Middle frontal gyrus (tissue), 1 donor: ENCODE data around the gene RSPO3.
"Not testable (repeated sequence)": the region's sequence is repeated elsewhere in the genome, so short reads cannot be mapped to it uniquely, and the experiment has no call there.

ENCODE experiments used
- DNase-seq: peaks from one replicate; pipeline ENCODE4 v3.0.0-alpha.2; 2015; ENCODE audit warnings: low spot score; ENCODE audit errors: extremely low spot score

RSPO3 gene

GRCh38 chr6:127118298-127119101, at the start of gene RSPO3:
Gene RSPO3, plus strand, starts transcription at chr6:127118671. Its CDS starts 522 bp downstream, at chr6:127119193.
- DNase-seq = no peak

GRCh38 chr6:127069659-127070279, 48.7 kb upstream of the RSPO3 start:
- DNase-seq = no peak

- DNase-seq = no peak
These were observed 45.2 kb upstream of the RSPO3 start for GRCh38 chr6:127073222-127073621.

GRCh38 chr6:127076466-127076865, 42.0 kb upstream of the RSPO3 start:
- no peak for DNase-seq

GRCh38 chr6:127077886-127078285, 40.6 kb upstream of the RSPO3 start:
- DNase-seq = no peak

GRCh38 chr6:127078669-127079068, 39.8 kb upstream of the RSPO3 start:
- DNase-seq = no peak

- no peak for DNase-seq
These were observed 38.8 kb upstream of the RSPO3 start for GRCh38 chr6:127079681-127080080.

- DNase-seq = no peak
These were observed 38.4 kb upstream of the RSPO3 start for GRCh38 chr6:127080081-127080480.

GRCh38 chr6:127083231-127083962, 35.1 kb upstream of the RSPO3 start:
- no peak for DNase-seq

- DNase-seq = no peak
These were observed 34.5 kb upstream of the RSPO3 start for GRCh38 chr6:127083963-127084310.

- DNase-seq = no peak
These were observed 33.3 kb upstream of the RSPO3 start for GRCh38 chr6:127085181-127085580.

GRCh38 chr6:127090051-127090450, 28.4 kb upstream of the RSPO3 start:
- no peak for DNase-seq

GRCh38 chr6:127092466-127092865, 26.0 kb upstream of the RSPO3 start:
- DNase-seq = no peak

GRCh38 chr6:127094791-127095190, 23.7 kb upstream of the RSPO3 start:
- no peak for DNase-seq

GRCh38 chr6:127096167-127096566, 22.3 kb upstream of the RSPO3 start:
- no peak for DNase-seq

GRCh38 chr6:127097442-127097841, 21.0 kb upstream of the RSPO3 start:
- DNase-seq = not testable (repeated sequence)

- DNase-seq = no peak
These were observed 17.8 kb upstream of the RSPO3 start for GRCh38 chr6:127100510-127101140.

GRCh38 chr6:127102299-127102698, 16.2 kb upstream of the RSPO3 start:
- DNase-seq = no peak

- no peak for DNase-seq
These were observed 15.6 kb upstream of the RSPO3 start for GRCh38 chr6:127102859-127103258.

- DNase-seq = no peak
These were observed 15.0 kb upstream of the RSPO3 start for GRCh38 chr6:127103482-127103881.

- DNase-seq = no peak
These were observed 10.6 kb upstream of the RSPO3 start for GRCh38 chr6:127107916-127108315.

- no peak for DNase-seq
These were observed 7.8 kb upstream of the RSPO3 start for GRCh38 chr6:127110712-127111111.
